GM10847 (cell line): ENCODE results near the gene MAD1L1.

ENCODE experiments used
- POLR2A ChIP-seq: IDR thresholded peaks from 2 replicates; pipeline ENCODE4 v1.6.1; 2011; ENCODE audit not compliant: insufficient read length; ENCODE audit errors: extremely low read depth

Gene MAD1L1

DNA sequence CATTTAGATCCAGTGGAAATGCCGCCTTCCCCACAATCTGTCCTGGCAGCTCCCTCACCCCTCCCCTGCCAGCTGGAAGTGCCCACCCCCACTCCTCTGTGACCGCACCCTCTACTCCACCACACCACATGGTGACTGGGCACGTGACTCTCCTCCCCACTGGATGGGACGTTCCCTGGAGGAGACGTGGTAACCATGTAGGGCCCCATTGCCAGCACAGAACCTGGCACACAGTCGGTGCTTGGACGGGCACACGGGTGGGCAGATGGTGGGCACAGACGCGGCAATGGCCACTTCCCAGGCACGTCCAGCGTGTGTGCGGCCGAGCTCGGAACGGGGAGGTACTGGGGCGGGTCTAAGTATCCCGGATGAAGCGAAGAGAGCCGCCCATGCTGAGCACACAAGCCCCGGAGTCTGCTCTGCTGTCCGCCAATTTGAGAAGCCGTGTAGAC lies 245.6 kb downstream of the MAD1L1 start:
- TF ChIP-seq POLR2A: no peak

GRCh38 chr7:1986366-1987083 lies 246.2 kb downstream of the MAD1L1 start:
- TF ChIP-seq POLR2A: no peak

GRCh38 chr7:1985936-1986335 lies 246.8 kb downstream of the MAD1L1 start:
- no peak for TF ChIP-seq POLR2A

DNA sequence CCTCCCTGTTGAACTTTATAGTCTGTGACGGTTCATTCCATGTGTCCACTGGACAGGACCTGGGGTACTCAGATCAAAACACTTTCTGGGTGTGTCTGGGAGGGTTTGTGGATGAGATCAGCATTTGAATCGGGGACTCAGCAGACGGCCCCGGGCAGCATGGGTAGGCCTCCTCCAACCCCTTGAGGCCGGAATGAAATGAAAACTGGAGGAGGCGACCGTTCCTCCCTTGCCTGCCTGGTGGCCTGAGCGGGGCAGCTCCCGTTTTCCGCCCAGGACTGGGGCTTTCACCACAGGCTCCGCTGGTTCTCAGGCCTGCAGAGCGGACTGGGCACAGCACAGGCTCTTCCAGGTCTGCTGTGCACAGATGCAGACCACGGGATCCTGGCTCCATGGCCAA lies 247.7 kb downstream of the MAD1L1 start:
- TF ChIP-seq POLR2A: no peak

- TF ChIP-seq POLR2A: no peak
These were observed 250.9 kb downstream of the MAD1L1 start for GRCh38 chr7:1981878-1982230.

GRCh38 chr7:1981201-1981877 lies 251.4 kb downstream of the MAD1L1 start:
- no peak for TF ChIP-seq POLR2A

- no peak for TF ChIP-seq POLR2A
These were observed 252.9 kb downstream of the MAD1L1 start for GRCh38 chr7:1979591-1980560.

DNA sequence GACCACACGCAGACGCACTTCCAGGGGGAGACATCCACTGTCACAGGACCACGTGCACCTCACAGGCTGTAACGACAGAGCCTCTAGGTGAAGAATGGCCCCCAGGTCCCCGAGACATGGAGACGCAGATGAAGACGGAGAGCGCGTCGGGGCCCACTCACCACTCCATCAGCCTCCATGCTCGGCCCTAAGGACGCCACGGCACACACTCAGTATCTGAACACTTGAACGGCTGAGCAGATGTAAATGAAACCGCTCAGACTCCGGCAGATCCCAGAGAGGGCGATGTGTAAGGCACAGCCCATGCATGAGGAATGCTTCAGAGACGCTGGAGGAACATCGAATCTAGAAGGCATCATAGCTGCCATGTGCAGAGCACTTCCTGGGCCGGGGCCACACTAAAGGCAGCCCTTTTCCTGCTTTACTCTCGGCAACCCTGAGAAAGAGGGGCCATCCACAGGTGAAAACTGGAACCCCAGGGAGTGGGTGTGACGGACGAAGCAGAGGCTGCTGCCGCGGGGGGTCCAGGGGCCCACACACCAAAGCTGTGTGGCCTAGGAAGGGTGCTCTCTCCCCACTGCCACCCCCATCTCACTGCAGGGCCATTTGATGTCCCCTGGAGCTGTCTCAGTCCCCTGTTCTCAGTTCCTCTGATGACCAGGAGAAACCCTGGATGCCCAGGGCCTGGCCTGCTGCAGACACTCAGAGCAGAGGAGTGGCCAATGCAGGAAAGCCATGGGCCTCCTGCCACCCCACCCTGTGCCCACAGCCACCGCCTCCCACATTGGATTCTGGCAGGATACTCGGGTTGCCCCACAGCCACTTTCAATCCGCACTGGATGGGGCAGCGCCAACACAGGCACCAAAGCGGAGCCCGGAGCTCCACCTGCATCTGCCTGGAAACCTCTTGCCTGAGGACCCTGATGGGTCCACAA lies 253.8 kb downstream of the MAD1L1 start:
- TF ChIP-seq POLR2A: no peak

- TF ChIP-seq POLR2A: no peak
These were observed 254.8 kb downstream of the MAD1L1 start for GRCh38 chr7:1977876-1978441.

DNA sequence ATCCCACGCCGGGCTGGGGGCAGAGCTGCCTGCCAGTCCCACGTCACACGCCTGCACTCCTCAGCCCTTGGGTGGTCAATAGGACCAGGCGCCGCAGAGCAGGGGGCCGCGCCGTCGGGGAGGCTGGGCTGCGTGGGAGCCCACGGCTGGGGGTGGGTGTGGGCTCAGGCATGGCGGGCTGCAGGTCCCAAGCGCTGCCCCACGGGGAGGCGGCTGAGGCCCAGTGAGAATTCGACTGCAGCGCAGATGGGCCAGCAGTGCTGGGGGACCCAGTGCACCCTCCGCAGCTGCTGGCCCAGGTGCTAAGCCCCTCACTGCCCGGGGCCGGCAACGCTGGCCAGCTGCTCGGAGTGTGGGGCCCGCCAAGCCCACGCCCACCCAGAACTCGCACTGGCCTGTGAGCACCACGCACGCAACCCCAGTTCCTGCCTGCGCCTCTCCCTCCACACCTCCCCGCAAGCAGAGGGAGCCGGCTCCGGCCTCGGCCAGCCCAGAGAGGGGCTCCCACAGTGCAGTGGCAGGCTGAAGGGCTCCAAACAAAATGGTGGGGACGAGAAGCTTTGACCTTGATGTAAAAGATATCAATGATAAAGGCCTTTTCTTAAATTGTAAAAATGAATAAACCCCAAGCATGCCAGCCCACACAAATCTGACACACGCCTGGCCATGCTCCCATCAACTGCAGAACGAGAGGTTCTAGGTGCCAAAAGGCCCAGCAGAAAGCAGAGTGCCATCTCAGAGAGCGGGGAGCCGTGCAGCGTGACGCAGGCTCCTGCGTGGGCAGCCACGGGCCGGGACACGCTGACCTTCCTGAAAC lies 255.5 kb downstream of the MAD1L1 start:
- no peak for TF ChIP-seq POLR2A

DNA sequence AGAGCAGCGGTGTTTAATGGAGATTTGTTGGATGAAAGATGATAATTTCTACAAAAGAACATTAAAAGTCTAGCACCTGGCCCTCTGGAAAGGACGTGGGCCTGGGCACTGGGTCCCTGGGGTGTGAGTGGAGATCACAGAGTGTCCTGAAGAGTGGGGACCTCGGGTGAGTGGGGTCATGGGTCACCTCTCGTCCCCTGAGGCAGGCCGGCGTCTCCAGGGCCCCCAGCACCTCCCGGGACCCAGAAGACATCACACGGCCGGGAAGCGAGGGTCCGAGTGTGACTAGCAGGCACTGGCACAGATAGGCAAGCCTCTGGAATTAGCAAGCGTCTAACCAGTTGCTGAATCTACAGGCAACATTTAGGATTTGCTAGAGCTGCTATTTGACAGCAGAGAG lies 257.2 kb downstream of the MAD1L1 start:
- no peak for TF ChIP-seq POLR2A

- no peak for TF ChIP-seq POLR2A
These were observed 257.6 kb downstream of the MAD1L1 start for GRCh38 chr7:1975179-1975578.

- no peak for TF ChIP-seq POLR2A
These were observed 258.2 kb downstream of the MAD1L1 start for GRCh38 chr7:1974290-1975101.
